Measurements from ENCODE around the gene DDI2.

GRCh38 chr1:15625056-15625917 lies 8.0 kb downstream of the DDI2 start:
- TF ChIP-seq, protein P1, sequence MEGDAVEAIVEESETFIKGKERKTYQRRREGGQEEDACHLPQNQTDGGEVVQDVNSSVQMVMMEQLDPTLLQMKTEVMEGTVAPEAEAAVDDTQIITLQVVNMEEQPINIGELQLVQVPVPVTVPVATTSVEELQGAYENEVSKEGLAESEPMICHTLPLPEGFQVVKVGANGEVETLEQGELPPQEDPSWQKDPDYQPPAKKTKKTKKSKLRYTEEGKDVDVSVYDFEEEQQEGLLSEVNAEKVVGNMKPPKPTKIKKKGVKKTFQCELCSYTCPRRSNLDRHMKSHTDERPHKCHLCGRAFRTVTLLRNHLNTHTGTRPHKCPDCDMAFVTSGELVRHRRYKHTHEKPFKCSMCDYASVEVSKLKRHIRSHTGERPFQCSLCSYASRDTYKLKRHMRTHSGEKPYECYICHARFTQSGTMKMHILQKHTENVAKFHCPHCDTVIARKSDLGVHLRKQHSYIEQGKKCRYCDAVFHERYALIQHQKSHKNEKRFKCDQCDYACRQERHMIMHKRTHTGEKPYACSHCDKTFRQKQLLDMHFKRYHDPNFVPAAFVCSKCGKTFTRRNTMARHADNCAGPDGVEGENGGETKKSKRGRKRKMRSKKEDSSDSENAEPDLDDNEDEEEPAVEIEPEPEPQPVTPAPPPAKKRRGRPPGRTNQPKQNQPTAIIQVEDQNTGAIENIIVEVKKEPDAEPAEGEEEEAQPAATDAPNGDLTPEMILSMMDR (IDR thresholded peaks at IDR 0.05): no peak
- TF ChIP-seq POLR2AphosphoS5 (IDR thresholded peaks at IDR 0.05): no peak
- no peak for TF ChIP-seq POLR2A (IDR thresholded peaks at IDR 0.05)

Data from breast epithelium (tissue), 3 donors.